ENCODE measurements around the gene PAAF1.

DNA sequence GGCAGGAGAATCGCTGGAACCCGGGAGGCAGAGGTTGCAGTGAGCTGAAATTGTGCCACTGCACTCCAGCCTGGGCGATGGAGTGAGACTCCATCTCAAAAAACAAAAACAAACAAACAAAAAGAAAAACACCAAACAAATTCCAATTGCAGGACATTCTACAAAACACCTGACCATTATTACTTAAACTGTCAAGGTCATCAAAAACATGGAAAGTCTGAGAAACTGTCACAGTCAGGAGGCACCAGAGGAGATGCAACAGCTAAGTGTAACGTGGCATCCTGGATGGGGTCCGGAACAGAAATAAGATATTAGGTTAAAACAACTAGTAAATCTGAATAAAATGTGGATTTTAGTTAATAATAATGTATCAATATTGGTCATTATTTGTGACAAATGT lies 73.1 kb downstream of the PAAF1 start:
- TF ChIP-seq POLR2A (IDR thresholded peaks at IDR 0.05; ENCODE audit: low read length) (no peak), GATA1 (IDR thresholded peaks at IDR 0.05; ENCODE audit: low read depth, low read length) (no peak)
